HG03575 (cell line): ENCODE measurements around the gene USP40.

Source experiments
- ATAC-seq: cut with Tn5 transposase; IDR thresholded peaks from one replicate; pipeline ENCODE4 v1.9.1; 2021; ENCODE audit not compliant: unreplicated experiment, insufficient number of reproducible peaks, low FRiP score; ENCODE audit errors: extremely low read depth

The USP40 gene

GRCh38 chr2:233450864-233451575 lies 115.6 kb downstream of the USP40 start:
- no peak for ATAC-seq

GRCh38 chr2:233449921-233450863 lies 116.4 kb downstream of the USP40 start:
- no peak for ATAC-seq

GRCh38 chr2:233449081-233449901 lies 117.3 kb downstream of the USP40 start:
- no peak for ATAC-seq

- ATAC-seq, result no peak
Observed at GRCh38 chr2:233448575-233448974, 118.0 kb downstream of the USP40 start.

- no peak for ATAC-seq
Observed at GRCh38 chr2:233448220-233448559, 118.4 kb downstream of the USP40 start.

- no peak for ATAC-seq
Observed at GRCh38 chr2:233447506-233448219, 118.9 kb downstream of the USP40 start.

GRCh38 chr2:233446606-233447305 lies 119.8 kb downstream of the USP40 start:
- no peak for ATAC-seq

- no peak for ATAC-seq
Observed at GRCh38 chr2:233446121-233446520, 120.5 kb downstream of the USP40 start.

GRCh38 chr2:233445152-233445830 lies 121.3 kb downstream of the USP40 start:
- ATAC-seq, result no peak

GRCh38 chr2:233444501-233444900 lies 122.1 kb downstream of the USP40 start:
- no peak for ATAC-seq

GRCh38 chr2:233443511-233444183 lies 122.9 kb downstream of the USP40 start:
- no peak for ATAC-seq

- no peak for ATAC-seq
Observed at GRCh38 chr2:233442028-233442310, 124.6 kb downstream of the USP40 start.

- no peak for ATAC-seq
Observed at GRCh38 chr2:233441161-233442027, 125.2 kb downstream of the USP40 start.

GRCh38 chr2:233440714-233441113 lies 125.9 kb downstream of the USP40 start:
- no peak for ATAC-seq

GRCh38 chr2:233440314-233440713 lies 126.3 kb downstream of the USP40 start:
- ATAC-seq, result no peak

GRCh38 chr2:233439191-233439590 lies 127.4 kb downstream of the USP40 start:
- no peak for ATAC-seq
